KMS-11 (cell line): ENCODE results near the gene FURIN.

Experiments
- H2AFZ ChIP-seq: fragments of 200-600 bp; sonication (generic); 2 replicates; pipeline ENCODE4 v1.6.1; 2016; ENCODE audit warnings: antibody characterized with exemption, mixed run types, low read depth
- H3K27ac ChIP-seq: fragments of 200-600 bp; sonication (generic); 2 replicates; pipeline ENCODE4 v1.6.1; 2016; ENCODE audit warnings: mild to moderate bottlenecking, mixed run types
- H3K27me3 ChIP-seq: fragments of 200-600 bp; sonication (generic); 2 replicates; pipeline ENCODE4 v1.6.1; 2017; ENCODE audit warnings: mild to moderate bottlenecking, low read depth, mixed run types, moderate library complexity; ENCODE audit not compliant: insufficient read depth
- H3K36me3 ChIP-seq: fragments of 200-600 bp; sonication (generic); 2 replicates; pipeline ENCODE4 v1.6.1; 2017; ENCODE audit warnings: mild to moderate bottlenecking, mixed run types; ENCODE audit not compliant: insufficient read depth
- H3K4me1 ChIP-seq: fragments of 200-600 bp; sonication (generic); 2 replicates; pipeline ENCODE4 v1.6.1; 2016; ENCODE audit warnings: mild to moderate bottlenecking, low read depth, mixed run types; ENCODE audit not compliant: poor library complexity, severe bottlenecking
- H3K4me2 ChIP-seq: fragments of 200-600 bp; sonication (generic); 2 replicates; pipeline ENCODE4 v1.7.0; 2016; ENCODE audit warnings: mild to moderate bottlenecking, mixed run types
- H3K4me3 ChIP-seq: fragments of 200-600 bp; sonication (generic); IDR thresholded peaks from 2 replicates; pipeline ENCODE4 v1.6.1; 2017; ENCODE audit warnings: low read depth, low read length, mixed read lengths; ENCODE audit not compliant: insufficient read depth
- H3K79me2 ChIP-seq: fragments of 200-600 bp; sonication (generic); 2 replicates; pipeline ENCODE4 v1.6.1; 2016; ENCODE audit warnings: low read depth, mixed run types; ENCODE audit not compliant: insufficient read depth
- H3K9ac ChIP-seq: fragments of 200-600 bp; sonication (generic); 2 replicates; pipeline ENCODE4 v1.6.1; 2016; ENCODE audit warnings: mild to moderate bottlenecking, mixed run types
- H4K20me1 ChIP-seq: fragments of 200-600 bp; sonication (generic); 2 replicates; pipeline ENCODE4 v1.6.1; 2016; ENCODE audit warnings: mild to moderate bottlenecking, mixed run types; ENCODE audit not compliant: insufficient read depth
- CTCF ChIP-seq: fragments of 200-600 bp; sonication (generic); conservative IDR thresholded peaks from 2 replicates; pipeline ENCODE4 v1.6.1; 2017; ENCODE audit warnings: low read depth, mild to moderate bottlenecking, antibody characterized with exemption, low read length, moderate library complexity, mixed read lengths

FURIN gene

GRCh38 chr15:90860942-90861675, 7.3 kb upstream of the FURIN start:
- no peak for TF ChIP-seq CTCF
- Histone ChIP-seq H2AFZ (no peak overlapping the region), H3K27me3 (no peaks in the 10 kb centered on the region), H3K9ac (no peak overlapping the region), H3K4me3 (no peak overlapping the region), H3K27ac (no peak overlapping the region), H3K79me2 (no peaks in the 10 kb centered on the region), H3K4me2 (no peak overlapping the region), H3K36me3 (no peaks in the 10 kb centered on the region), H3K4me1 (peaks cover 10% of the 10 kb centered on the region), H4K20me1 (no peaks in the 10 kb centered on the region)

- no peak overlapping the region for H3K27ac ChIP-seq
- no peak overlapping the region for H3K4me2 ChIP-seq
- no peak for TF ChIP-seq CTCF
- H4K20me1 ChIP-seq = no peaks in the 10 kb centered on the region
- no peaks in the 10 kb centered on the region for H3K36me3 ChIP-seq
- no peaks in the 10 kb centered on the region for H3K4me1 ChIP-seq
- no peak overlapping the region for H2AFZ ChIP-seq
- H3K9ac ChIP-seq = no peak overlapping the region
- H3K79me2 ChIP-seq = no peaks in the 10 kb centered on the region
- H3K27me3 ChIP-seq = no peaks in the 10 kb centered on the region
- no peak overlapping the region for H3K4me3 ChIP-seq
Measured at GRCh38 chr15:90862487-90862886, 5.9 kb upstream of the FURIN start.

- H3K27ac ChIP-seq = no peak overlapping the region
- no peak overlapping the region for H3K4me2 ChIP-seq
- TF ChIP-seq CTCF = no peak
- H3K4me1 ChIP-seq = no peaks in the 10 kb centered on the region
- no peak overlapping the region for H3K4me3 ChIP-seq
- no peak overlapping the region for H2AFZ ChIP-seq
- H4K20me1 ChIP-seq = no peaks in the 10 kb centered on the region
- H3K9ac ChIP-seq = no peak overlapping the region
- H3K27me3 ChIP-seq = no peaks in the 10 kb centered on the region
- no peaks in the 10 kb centered on the region for H3K36me3 ChIP-seq
- H3K79me2 ChIP-seq = no peaks in the 10 kb centered on the region
Measured at GRCh38 chr15:90862964-90863778, 5.2 kb upstream of the FURIN start.

- no peaks in the 10 kb centered on the region for H4K20me1 ChIP-seq
- H3K4me2 ChIP-seq = no peak overlapping the region
- no peak overlapping the region for H2AFZ ChIP-seq
- H3K4me1 ChIP-seq = peaks cover 3% of the 10 kb centered on the region
- H3K36me3 ChIP-seq = no peaks in the 10 kb centered on the region
- no peaks in the 10 kb centered on the region for H3K27me3 ChIP-seq
- H3K27ac ChIP-seq = no peak overlapping the region
- H3K79me2 ChIP-seq = no peaks in the 10 kb centered on the region
- H3K9ac ChIP-seq = no peak overlapping the region
- no peak overlapping the region for H3K4me3 ChIP-seq
- TF ChIP-seq CTCF = no peak
Measured at GRCh38 chr15:90863987-90864386, 4.4 kb upstream of the FURIN start.
